Astrocyte of the cerebellum (primary cell): ENCODE results near the gene TSPAN2.

Experiments used
- DNase-seq: peaks from one replicate; pipeline ENCODE4 v3.0.0-alpha.2; 2011; ENCODE audit warnings: low read depth
- H3K4me3 ChIP-seq: 2 replicates; pipeline ENCODE4 v1.5.1; 2011; ENCODE audit warnings: mild to moderate bottlenecking, low read depth, low read length, moderate library complexity
- in situ Hi-C: cut with HindIII; loops from 2 replicates; pipeline ENCODE4 v1.10.0; 2017; ENCODE audit warnings: low sequenced_read_pairs
- TF ChIP-seq, protein P1 (sequence below): IDR thresholded peaks from 2 replicates; pipeline ENCODE4 v1.5.1; 2012; ENCODE audit warnings: low read length, low read depth, moderate library complexity, mild to moderate bottlenecking; ENCODE audit errors: missing control alignments

The TSPAN2 gene

DNA sequence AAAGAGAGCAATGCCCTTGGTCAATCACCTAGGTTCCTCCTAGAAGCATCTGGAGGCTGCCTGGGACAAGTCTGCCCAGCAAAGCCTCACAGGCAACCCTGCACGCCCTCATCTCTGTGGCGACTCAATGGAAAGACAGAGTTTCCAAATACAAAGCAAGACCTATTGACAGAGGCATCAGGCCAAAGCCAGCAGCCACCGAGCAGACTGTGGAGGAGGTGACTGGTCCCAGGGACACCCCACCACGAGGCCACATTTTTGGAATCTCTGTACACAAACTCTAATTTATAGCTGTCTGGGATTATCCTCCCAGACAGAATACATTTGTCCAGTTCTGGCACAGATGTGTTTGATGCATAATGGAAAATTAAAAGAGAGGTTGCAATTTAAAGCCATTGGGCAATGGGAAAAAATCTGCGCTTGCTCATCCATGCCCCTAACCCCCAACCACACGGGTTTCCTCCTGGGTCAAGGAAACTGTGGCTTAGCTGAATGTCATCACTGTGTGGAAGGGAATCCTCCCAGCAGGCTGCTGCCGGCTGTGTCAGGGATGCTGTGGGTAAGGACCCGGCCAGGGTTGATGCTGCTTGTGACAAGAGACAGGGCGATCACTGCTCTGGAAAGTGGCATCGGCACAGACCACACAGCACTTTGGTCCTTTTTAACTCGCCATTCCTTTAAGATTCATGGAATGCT lies 14.3 kb downstream of the TSPAN2 start:
- TF ChIP-seq, protein P1, sequence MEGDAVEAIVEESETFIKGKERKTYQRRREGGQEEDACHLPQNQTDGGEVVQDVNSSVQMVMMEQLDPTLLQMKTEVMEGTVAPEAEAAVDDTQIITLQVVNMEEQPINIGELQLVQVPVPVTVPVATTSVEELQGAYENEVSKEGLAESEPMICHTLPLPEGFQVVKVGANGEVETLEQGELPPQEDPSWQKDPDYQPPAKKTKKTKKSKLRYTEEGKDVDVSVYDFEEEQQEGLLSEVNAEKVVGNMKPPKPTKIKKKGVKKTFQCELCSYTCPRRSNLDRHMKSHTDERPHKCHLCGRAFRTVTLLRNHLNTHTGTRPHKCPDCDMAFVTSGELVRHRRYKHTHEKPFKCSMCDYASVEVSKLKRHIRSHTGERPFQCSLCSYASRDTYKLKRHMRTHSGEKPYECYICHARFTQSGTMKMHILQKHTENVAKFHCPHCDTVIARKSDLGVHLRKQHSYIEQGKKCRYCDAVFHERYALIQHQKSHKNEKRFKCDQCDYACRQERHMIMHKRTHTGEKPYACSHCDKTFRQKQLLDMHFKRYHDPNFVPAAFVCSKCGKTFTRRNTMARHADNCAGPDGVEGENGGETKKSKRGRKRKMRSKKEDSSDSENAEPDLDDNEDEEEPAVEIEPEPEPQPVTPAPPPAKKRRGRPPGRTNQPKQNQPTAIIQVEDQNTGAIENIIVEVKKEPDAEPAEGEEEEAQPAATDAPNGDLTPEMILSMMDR = no peak
- in situ Hi-C loops = no loop called here
- DNase-seq = no peak
- H3K4me3 ChIP-seq = no peak overlapping the region

DNA sequence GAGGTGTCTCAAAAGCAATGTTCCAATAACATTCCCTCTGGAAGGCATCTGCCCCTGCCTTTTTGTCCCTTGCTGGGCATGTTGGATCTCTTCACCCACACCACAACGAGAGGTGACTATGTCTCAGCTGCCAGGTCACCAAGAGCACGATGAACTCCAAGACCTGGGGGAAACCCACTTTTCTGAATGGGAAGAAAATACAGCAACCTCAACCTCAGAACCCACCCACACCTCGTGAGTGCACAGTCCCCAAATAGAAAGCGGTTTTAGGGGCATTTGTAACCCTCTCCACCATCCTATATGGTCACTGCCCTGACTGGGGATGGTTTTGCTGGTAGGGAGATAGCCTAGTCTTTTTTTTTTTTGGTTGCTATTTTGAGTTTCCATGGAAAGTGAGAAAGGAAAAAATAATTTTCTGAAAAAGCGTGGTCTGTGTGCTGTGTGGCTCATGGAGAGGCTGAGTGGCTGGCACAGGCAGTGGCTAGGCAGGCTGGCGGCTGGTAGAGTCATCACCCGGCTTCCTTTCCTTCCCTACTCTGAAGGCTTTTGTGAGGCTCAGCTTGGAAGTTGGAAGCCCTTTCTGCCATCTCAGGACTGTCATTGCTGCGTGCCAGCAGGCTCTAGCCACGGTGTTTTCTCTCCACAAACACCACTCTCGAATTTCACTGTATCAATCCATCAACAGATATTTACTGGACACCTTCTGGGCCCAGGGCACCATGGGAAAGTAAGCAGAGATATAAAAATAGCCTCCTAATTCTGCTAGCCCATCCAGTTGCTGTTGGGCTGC lies 15.8 kb downstream of the TSPAN2 start:
- no peak overlapping the region for H3K4me3 ChIP-seq
- DNase-seq = no peak
- TF ChIP-seq, protein P1 = no peak
- in situ Hi-C loops = no loop called here

DNA sequence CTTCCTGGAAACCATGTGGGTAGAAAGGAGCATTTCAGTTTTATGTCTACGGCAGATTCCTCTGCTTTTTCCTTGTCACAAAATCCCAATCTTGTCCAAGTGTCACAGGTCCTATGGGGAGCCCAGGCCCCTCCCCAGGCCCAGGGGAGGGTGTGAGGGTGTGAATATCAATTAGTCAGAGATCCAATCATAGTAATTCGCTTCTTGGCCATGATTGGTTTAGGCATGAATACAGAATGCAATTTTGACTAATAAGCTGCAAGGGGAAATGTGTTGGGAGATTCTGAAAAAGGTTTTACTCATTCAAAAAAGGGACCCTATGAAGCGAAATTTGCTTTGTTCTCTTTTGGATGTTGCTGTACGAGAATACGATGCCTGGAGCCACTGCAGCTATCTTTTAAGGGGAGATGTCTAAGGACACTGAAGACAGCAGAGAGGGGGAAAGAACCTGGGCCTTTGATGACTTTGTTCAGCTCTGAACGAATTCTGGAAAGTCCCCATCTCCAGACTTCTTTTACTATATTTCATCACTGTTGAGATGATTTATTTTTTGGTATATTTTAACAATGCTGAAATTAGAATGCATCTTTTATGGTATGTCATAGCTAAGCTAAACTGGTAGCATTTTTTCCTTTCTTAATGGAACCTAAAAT lies 18.2 kb downstream of the TSPAN2 start:
- in situ Hi-C loops = no loop called here
- TF ChIP-seq, protein P1 = no peak
- no peak for DNase-seq
- no peak overlapping the region for H3K4me3 ChIP-seq

DNA sequence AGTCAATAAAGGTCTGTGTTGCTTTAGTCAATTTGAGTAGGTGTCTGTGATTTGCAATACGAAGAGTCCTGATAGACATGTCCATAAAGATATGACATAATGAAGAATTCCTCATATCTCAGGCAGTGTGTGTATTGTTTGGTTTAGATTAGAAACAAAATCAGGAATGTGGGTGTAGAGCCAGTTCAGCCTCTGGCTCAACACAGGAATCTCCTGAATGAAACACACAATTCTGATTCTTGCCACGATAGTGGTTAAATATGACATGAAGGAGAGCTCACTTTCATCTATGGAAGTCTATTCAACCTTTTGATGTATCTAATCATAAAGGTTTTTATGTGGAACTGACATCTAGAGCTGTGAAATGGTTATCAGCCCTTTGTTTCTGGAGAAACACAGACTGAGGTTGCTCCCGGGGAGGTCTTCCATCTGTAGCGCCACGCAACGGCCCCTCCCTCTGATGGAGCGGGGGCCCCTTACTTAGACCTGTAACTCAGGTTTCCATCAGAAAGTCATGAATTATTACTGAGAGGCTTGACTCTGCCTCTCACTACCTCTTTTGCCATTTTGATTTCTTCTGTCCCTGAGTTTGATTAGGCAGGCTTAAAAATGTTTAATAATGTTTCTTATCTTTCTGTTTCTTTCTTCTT lies 19.5 kb downstream of the TSPAN2 start:
- TF ChIP-seq, protein P1 = no peak
- no peak overlapping the region for H3K4me3 ChIP-seq
- in situ Hi-C loops = no loop called here
- DNase-seq = no peak

DNA sequence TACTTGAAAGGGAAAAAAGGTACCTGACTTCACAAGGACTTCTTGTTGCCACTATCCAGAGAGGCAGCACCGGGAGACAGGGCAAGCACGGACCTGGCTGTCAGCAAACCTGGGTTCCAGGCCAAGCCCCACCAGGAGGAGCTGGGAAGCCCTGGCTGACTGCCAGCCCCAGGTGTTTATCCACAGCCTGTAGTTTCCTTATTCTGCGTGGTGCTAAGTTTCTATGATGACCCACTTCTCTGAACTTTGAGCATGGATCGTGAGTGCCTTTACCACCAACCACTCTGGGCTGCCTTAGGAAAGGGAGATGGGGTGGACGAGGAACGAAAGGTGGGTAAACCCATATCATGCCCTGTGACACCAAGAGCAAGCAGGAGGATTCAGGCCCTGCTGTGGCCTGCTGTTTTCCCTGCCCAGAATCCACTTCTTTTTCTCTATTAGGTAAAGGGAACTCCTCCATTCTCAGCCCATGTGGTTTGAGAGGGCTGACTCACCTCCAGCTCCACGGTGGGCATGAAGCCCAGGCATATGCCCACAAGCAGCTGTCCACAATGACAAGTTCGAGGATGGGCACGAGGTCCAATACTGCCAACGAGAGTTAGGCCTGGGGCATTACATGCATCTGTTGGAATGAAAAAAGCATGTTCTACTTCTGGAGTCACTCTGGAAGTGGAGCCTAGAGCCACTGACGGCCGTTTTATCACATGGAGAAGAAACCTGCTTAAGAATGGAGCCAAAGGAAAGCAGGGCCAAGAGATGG lies 20.3 kb downstream of the TSPAN2 start:
- in situ Hi-C loops = no loop called here
- TF ChIP-seq, protein P1 = no peak
- no peak for DNase-seq

More for the DNA sequence above, 20.3 kb downstream of the TSPAN2 start:
- H3K4me3 ChIP-seq = no peak overlapping the region
